Right lung (tissue), 5 donors: ENCODE data around the gene PPP1R3G. TPM values are rescaled to one million over a fixed set of nuclear protein-coding genes. Genes with fewer than 3 reads are reported as not detected.

Source experiments
- DNase-seq, 2 donors: peaks; one replicate each; pipeline ENCODE4 v3.0.0-alpha.2; 2013
- polyA plus RNA-seq, 5 donors: library from polyadenylated mRNA; unstranded; fragments of 120-200 nt; gene quantifications; one replicate each; pipeline versions ENCODE4 v1.2.1 to v1.2.3, GENCODE V29; 2013; ENCODE audit warnings: inconsistent platforms in 1 of 5, low replicate concordance in 1 of 5; ENCODE audit not compliant: insufficient read length in 5 of 5, insufficient read depth in 1 of 5

PPP1R3G gene
- polyA plus RNA-seq, 5 donors: 0.98 to 1.3 (median 1.2) TPM

- DNase-seq: no peak
Measured at GRCh38 chr6:5091210-5092069, 6.3 kb downstream of the PPP1R3G start.

GRCh38 chr6:5093231-5094015 lies 8.3 kb downstream of the PPP1R3G start:
- no peak for DNase-seq

DNA sequence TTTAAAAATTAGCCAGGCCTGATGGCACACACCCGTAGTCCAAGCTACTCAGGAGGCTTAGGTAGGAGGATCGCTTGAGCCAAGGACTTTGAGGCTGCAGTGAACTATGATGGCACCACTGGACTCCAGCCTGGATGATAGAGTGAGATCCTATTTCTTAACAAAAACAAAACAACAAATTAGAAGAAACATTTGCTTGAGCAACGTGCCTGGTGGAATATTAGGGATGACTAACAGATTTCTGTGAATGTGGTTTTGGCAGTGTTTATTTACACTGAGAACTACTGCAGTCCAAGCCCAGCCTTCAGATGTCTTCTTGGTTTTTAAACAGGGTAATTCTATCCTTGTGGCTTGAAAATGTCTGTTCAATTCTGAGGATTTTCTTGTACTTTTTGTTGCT lies 9.2 kb downstream of the PPP1R3G start:
- no peak for DNase-seq

GRCh38 chr6:5095236-5095635 lies 10.1 kb downstream of the PPP1R3G start:
- no peak for DNase-seq

DNA sequence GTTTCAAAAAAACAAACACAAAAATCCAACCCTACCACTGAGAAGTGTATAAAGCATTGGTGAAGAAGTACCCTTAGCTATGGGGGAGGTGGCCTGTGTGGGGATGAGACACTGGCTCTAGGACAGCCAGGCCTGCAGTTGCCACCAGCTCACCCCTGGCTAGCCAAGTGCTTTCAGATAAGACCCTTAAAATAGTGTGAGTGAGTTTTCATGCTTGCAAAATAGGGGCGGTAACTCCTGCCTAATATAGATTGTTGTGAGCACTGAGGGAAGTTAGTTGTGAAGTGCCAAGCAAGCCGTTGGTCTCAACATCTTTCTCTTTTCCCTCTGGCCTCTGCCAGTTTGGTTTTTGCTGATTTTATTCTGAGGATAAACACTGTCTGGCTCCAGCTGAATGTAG lies 11.3 kb downstream of the PPP1R3G start:
- no peak for DNase-seq

DNA sequence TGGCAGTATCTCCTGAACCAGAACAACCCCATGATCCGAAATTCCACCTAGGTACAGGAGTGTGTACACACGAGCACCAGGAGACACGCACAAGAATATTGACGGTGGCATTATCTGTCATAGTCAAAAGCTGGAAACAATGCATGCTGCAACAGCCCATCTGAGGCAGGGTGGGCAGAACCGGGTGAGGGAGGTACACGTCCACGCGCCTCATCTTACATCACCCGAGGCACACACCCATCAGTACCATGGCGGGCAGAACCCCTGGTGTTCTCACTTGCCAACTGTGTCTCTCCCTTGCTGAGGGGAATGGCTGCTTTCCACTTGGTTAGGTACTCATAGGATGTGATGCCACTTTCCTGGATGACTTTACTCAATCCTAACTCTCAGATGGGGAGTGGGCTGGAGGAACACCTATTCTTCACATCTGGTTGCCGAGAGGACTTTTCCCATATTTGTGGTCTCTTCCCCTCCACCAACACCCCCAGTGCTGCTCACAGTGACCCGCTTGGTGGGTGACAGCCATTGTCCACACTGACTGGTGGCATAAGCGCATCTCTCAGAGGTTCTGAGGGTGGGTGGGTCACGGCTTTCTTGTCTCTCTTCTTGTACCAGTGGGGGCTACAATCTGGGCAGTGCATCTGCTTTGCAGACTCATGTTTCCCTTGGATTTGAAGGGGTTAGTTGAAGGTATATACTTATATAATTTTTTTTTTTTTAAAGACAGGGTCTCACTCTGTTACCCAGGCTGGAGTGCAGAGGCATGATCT lies 13.5 kb downstream of the PPP1R3G start:
- DNase-seq: no peak

- no peak for DNase-seq
Measured at GRCh38 chr6:5099537-5099936, 14.4 kb downstream of the PPP1R3G start.

DNA sequence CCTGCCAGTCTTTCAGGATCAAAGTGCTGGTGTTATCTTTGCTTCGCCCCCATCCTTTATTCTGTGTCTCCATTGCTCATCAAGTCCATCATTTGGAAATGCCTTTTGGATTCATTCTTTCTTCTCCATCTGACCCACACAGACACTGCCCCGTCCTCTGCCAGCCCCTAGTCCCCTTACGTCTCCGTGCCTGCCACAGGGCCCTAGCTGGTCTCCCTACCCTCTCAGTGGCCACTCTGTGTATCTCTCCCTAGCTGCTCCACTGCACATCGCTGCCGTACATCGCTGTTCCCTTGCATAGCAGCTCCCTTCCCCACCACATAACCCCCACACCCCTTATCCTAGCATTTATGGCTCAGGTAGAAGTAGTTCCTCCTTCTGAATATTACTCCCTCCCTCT lies 15.7 kb downstream of the PPP1R3G start:
- DNase-seq: no peak

DNA sequence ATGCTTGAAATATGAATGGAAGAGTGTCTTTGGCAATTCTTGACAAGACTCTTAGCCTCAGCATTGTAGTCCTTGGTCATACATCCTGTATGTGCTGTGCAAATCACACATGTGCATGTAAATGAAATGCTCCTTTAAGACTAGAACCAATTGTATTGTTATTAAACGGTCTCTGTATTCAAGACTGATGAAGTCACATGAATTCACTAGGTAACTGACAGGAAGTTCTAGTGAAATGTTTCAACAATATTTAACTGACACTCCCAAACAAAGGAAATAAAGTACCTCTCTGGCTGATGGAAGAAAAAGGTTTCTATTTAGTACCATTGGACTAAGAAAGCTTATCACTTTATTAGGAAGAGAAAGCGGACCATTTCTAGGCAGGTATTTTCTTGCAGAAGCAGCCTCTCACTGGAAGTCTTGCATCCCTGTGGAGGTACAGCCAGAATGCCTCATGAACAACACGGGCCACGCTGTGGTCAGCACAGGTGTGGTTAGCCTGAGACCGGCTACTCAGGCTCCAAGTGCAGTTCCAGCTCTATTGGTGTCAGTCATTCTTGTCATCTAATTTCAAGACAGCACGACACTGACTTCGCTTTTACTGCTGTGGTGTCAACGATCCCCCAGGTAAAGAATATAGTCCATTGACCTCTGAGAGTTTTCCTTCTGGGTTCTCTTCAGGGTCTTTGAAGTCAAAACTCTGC lies 17.3 kb downstream of the PPP1R3G start:
- DNase-seq: no peak

DNA sequence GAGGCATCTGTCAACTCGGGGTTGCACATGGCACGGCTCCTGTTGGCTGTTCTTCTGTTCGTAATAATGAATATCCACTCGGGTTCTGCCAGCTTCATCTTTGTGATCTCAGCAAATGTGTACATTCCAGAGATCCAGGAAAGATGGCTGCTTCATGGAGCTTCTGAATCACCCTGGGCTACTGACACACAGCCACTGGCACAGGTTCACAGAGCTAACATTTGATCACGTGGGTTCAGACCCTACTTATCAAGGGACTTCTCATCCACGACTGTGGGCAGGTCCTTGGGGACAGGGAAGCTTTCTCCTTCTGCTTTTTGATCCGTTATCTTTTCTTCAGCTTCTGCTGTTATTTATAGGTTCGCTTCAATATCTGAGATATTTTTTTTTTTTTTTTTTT lies 18.1 kb downstream of the PPP1R3G start:
- DNase-seq: no peak

- no peak for DNase-seq
Measured at GRCh38 chr6:5104667-5105066, 19.5 kb downstream of the PPP1R3G start.

DNA sequence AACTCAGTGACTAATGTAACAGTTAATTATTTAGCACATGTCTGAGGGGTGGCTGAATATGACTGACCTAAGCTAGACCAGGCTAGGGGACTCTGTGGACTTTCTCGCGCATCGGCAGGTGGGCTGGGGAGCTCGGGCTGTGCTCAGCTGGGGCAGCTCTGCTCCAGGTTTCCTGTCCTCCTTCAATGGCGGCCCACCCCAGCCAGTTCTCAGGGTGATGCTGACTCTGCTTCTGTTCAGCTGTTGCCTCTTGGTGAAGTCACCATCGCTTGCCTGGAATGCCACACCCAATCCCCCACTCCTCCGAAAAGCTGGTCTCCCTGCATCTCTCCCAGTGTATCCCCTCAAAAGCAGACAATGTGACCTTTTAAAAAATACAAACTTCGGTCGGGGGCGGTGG lies 20.0 kb downstream of the PPP1R3G start:
- no peak for DNase-seq

DNA sequence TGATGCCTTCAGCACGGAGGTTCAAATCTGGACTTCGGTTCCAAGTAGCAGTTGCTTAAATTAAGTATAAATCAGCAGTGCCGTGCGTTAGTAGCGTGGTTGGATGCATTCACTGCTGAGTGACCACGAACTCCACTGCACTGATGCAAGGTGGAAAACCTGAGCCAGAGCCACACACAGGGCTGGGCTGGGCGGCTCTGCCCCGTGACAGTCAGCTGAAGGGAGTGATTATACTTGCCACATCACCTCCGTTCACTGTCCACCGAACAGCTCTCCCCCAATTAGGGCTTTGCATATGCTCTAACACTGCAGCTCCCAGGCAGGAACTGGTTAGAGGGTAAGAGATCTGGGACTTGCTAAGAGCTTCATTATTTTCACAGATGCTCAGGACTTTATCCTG lies 22.2 kb downstream of the PPP1R3G start:
- DNase-seq: no peak

GRCh38 chr6:5108068-5108467 lies 22.9 kb downstream of the PPP1R3G start:
- DNase-seq: no peak

DNA sequence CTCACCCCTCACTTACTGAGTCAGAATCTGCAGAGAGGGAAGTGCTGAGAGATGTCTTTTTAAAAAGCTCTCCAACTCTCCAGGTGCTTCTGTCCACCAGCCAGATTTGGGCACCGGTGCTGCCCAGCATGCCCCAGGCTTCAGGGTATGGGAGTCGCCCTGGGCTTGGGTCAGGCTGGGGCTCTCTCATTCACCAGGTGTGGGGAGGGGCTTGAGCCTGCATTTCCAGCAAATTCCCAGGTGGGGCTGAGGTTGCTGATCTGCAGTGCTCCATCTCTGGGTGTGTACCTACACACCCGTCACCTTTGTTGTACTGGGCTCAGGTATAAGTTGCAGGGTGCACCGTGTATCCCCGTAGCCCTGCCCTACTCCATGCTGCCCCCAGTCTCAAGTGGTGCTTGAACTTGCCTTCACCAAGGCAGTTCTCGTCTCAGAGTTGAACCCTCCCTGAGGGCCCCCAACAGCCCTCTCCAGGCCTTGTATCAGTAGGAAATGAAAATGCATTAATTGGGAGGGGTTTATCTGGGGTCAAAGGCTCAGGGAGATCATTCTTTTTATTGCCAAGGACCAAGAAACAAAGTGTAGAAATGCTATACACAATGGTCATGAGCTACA lies 23.5 kb downstream of the PPP1R3G start:
- no peak for DNase-seq

GRCh38 chr6:5109436-5109835 lies 24.3 kb downstream of the PPP1R3G start:
- DNase-seq: no peak

GRCh38 chr6:5110246-5110645 lies 25.1 kb downstream of the PPP1R3G start:
- DNase-seq: no peak

GRCh38 chr6:5111626-5112025 lies 26.5 kb downstream of the PPP1R3G start:
- DNase-seq: no peak

DNA sequence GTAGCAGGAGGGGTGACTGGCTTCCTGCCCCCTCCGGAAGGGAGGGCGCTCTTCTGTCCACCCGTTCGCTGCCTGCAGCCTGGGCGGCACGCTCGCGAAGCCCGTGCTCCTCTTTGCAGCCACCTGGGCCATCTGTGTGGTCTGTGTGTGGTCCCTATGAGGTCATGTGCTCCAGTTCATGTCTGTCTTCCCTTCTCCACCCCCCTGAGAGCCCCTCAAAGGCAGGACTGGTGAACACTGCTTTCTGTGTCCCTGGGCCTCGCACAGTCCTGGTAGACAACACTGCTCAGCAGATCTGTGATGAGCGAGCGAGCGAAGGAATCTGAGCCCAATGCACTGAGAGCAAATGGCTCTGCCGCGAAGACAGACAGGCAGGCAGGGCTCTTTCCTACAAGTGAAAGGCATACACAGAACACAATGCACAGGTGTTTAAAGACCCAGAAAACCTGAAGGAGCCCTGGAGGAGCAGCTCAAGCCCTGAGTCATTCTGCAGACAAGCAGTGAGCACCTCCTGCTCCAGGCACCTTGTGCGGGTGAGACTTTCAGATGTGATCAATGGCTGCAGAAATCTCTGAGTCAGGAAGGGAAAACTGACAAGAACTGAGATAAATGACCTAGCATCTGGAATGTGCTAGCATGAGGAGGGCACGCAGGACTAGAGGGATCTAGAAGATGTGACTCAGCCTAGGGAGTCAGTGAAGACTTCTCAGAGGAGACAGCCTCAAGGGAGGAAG lies 27.1 kb downstream of the PPP1R3G start:
- DNase-seq: no peak

GRCh38 chr6:5113096-5113495 lies 28.0 kb downstream of the PPP1R3G start:
- DNase-seq: no peak

DNA sequence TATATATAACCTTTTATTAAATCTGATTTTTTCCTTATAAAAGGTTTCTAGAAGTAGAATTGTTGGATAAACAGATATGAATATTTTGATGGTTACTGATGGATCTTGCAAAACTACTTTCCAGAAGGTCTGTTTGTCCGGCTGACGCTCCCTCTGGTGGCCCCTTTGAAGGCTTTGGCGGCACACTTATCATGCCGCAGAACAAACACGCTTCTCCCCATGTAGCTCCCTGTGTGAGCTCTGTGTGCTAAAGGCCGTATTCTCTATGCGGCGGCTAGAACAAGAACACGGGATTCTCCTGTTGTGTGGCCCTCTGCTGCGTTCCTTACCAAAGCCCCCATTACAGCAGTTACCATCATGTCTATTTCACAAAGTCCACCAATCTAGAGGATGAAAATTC lies 30.0 kb downstream of the PPP1R3G start:
- no peak for DNase-seq
